Measurements from ENCODE around the gene DAZ2.
"Not testable (repeated sequence)": the region's sequence is repeated elsewhere in the genome, so short reads cannot be mapped to it uniquely, and the experiment has no call there.

DAZ2 gene, protein sequence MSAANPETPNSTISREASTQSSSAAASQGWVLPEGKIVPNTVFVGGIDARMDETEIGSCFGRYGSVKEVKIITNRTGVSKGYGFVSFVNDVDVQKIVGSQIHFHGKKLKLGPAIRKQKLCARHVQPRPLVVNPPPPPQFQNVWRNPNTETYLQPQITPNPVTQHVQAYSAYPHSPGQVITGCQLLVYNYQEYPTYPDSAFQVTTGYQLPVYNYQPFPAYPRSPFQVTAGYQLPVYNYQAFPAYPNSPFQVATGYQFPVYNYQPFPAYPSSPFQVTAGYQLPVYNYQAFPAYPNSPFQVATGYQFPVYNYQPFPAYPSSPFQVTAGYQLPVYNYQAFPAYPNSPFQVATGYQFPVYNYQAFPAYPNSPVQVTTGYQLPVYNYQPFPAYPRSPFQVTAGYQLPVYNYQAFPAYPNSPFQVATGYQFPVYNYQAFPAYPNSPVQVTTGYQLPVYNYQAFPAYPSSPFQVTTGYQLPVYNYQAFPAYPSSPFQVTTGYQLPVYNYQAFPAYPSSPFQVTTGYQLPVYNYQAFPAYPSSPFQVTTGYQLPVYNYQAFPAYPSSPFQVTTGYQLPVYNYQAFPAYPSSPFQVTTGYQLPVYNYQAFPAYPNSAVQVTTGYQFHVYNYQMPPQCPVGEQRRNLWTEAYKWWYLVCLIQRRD

GRCh38 chrY:23219233-23219632, at the start of gene DAZ2:
TSS of gene DAZ2 (plus strand) at chrY:23219533. CDS start at chrY:23219741, 208 bp downstream.
- in situ Hi-C loops (cut with HindIII; ENCODE audit: low pct_ligation_motif_present, low sequenced_read_pairs); DNase-seq; H3K27ac ChIP-seq; H3K4me3 ChIP-seq (ENCODE audit: low read depth, low read length); H3K27me3 ChIP-seq (replicated peaks); H3K36me3 ChIP-seq (replicated peaks): not testable (repeated sequence)

- H3K4me3 ChIP-seq (ENCODE audit: low read depth, low read length); H3K36me3 ChIP-seq (replicated peaks); H3K27me3 ChIP-seq (replicated peaks); H3K27ac ChIP-seq; DNase-seq; in situ Hi-C loops (cut with HindIII; ENCODE audit: low pct_ligation_motif_present, low sequenced_read_pairs): not testable (repeated sequence)
Measured at GRCh38 chrY:23198908-23199307, 20.4 kb upstream of the DAZ2 start, which contains the start of gene DAZ1. TSS of gene DAZ1 (minus strand) at chrY:23199008. CDS start at chrY:23198800, 208 bp downstream.

- H3K27me3 ChIP-seq (replicated peaks); H3K4me3 ChIP-seq (ENCODE audit: low read depth, low read length); H3K27ac ChIP-seq; in situ Hi-C loops (cut with HindIII; ENCODE audit: low pct_ligation_motif_present, low sequenced_read_pairs); DNase-seq; H3K36me3 ChIP-seq (replicated peaks): not testable (repeated sequence)
Measured at GRCh38 chrY:23207455-23207854, 11.9 kb upstream of the DAZ2 start.

DNA sequence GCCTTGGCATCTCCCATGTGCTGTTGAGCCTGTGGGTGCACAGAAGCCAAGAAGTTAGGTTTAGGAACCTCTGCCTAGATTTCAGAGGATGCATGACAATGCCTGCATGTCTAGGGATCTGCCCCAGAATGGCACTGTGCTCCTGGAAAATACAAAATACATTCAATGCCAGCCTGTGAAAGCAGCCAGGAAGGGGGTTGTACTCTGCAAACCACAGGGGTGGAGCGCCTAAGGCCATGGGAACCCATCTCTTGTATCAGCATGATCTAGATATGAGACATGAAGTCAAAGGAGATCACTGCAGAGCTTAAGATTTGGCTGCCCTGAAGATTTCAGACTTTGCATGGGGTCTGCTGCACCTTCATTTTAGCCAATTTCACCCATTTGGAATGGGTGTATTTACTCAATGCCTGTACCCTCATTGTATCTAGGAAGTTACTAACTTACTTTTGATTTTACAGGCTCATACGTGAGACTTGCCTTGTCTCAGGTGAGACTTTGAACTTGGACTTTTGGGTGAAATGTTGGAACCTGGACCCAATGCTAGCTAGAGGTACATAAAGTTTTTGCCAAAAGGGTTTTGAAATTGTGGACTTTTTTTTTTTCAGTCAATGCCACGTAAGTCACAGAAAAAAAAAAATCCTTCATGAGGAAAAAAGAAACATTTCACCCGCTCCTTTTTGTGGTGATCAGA, 9.4 kb upstream of the DAZ2 start:
- in situ Hi-C loops (cut with HindIII; ENCODE audit: low pct_ligation_motif_present, low sequenced_read_pairs); H3K4me3 ChIP-seq (ENCODE audit: low read depth, low read length); H3K27me3 ChIP-seq (replicated peaks); H3K27ac ChIP-seq; H3K36me3 ChIP-seq (replicated peaks); DNase-seq: not testable (repeated sequence)

DNA sequence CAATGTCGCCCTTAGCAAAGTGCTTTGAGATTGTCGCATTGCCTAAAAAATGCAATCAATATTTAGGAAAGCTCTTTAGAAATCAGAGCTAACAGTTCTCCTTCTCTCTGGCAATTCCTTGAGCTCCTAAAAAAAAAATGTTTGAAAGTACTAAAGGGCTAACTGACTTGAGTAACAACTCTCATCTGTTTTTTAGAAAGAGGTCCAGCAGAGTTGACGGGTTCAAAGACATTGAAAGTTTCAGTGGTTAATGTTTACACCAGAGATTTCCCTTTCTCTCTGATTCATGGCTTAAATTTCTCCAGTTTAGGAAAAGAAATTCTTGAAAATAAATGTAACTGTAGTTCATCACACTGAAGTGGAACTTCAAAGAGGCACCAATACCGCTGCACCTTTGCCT, 8.7 kb upstream of the DAZ2 start:
- in situ Hi-C loops (cut with HindIII; ENCODE audit: low pct_ligation_motif_present, low sequenced_read_pairs); DNase-seq; H3K36me3 ChIP-seq (replicated peaks); H3K27me3 ChIP-seq (replicated peaks); H3K4me3 ChIP-seq (ENCODE audit: low read depth, low read length); H3K27ac ChIP-seq: not testable (repeated sequence)

All from brain microvascular endothelial cell (primary cell).